Right ventricle myocardium superior (tissue), 1 donor: ENCODE measurements around the gene TAC3. TPM values are rescaled to one million over a fixed set of nuclear protein-coding genes. Genes with fewer than 3 reads are reported as not detected.
"Not testable (repeated sequence)": the region's sequence is repeated elsewhere in the genome, so short reads cannot be mapped to it uniquely, and the experiment has no call there.

Experiments
- ATAC-seq: fragments of 200-7000 bp; cut with Tn5 transposase; one replicate; pipeline ENCODE4 v1.9.1; 2020; ENCODE audit warnings: mild to moderate bottlenecking; ENCODE audit not compliant: poor library complexity
- DNase-seq: peaks from one replicate; pipeline ENCODE4 v3.0.0-alpha.2; 2020
- intact Hi-C: fragments of 100-400 bp; cut with DNase I; formaldehyde crosslinking; loops from one replicate; pipeline ENCODE4 v1.11.2; 2022
- total RNA-seq: library from RNA; stranded (reverse); fragmentation: NEBNext Ultra II Directional; extraction: Animal tissue kit (Norgen Biotek cat#: 25700); gene quantifications from one replicate; pipeline ENCODE4 v1.2.1, GENCODE V29; 2021
- donor health status: DM: no; HTN: yes; CAD: no; lungs with severe emphysema.

The TAC3 gene
- total RNA-seq, 1 donor from 2014 or later: not detected

- ATAC-seq (no peak), DNase-seq (no peak)
- intact Hi-C loops: no loop called here
Measured at GRCh38 chr12:57040211-57040610, 23.9 kb upstream of the TAC3 start.

GRCh38 chr12:57039016-57039798, 22.9 kb upstream of the TAC3 start:
- DNase-seq: no peak
- intact Hi-C loops: no loop called here

DNA sequence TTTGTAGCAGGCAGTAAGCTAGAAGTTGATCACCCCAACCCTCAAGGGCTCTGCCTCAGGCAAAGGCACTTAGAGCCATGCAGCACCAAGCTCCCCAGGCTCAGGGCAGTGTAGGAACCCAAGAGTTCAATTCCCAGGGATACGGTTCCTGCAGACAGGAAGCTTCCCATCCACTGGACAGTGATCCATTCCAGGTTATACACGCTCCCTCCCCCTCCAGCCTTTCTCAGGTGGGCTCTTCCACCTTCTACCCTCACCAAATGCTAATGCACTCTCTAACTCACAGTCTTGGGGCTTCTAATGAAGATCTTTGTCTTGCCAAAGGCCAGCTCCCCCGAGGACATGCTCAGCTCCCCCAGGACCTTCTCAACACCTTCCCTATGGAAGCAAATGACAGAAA, 20.9 kb upstream of the TAC3 start:
- DNase-seq (no peak), ATAC-seq (no peak)
- intact Hi-C loops: no loop called here

More at GRCh38 chr12:57039016-57039798, 22.9 kb upstream of the TAC3 start:
- no peak for ATAC-seq

DNA sequence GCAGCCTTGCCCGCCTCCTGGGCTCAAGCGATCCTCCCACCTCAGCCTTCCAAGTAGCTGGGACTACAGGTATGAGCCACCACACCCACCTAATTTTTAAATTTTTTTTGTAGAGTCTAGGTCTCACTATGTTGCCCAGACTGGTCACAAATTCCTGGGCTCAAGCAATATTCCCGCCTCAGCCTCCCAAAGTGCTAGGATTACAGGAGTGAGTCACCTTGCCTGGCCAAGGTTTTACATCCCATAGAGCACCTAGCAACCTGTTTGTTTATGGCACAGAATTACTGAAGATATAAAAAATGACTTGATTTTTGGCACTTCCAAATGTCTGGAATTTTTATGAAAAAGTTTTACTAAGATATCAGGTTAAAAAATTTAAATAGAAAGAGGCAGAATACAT, 17.1 kb upstream of the TAC3 start:
- DNase-seq: no peak
- no peak for ATAC-seq
- intact Hi-C loops: no loop called here

DNA sequence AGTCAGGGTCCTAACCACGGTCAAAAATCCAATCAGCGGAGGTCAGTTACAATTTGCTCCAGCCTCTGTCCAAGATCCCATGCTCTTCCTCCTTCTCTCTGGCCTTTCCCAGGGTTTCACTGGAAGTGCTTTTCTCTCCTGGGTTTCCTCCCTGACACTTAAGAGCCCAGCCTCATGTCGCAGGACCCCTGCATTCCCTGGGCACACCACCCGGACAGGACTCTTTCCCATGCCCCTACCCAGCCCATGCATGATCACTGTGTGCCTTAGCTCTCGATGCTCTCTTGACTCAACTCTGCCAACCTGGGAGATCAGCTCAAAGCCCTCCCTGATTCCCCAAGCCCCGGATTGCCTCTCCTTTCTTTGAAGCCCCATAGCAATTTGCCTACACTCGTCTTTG, 15.5 kb upstream of the TAC3 start:
- intact Hi-C loops: no loop called here
- DNase-seq (no peak), ATAC-seq (no peak)

- ATAC-seq: no peak
- intact Hi-C loops: no loop called here
- no peak for DNase-seq
Measured at GRCh38 chr12:57031138-57031725, 14.9 kb upstream of the TAC3 start.

DNA sequence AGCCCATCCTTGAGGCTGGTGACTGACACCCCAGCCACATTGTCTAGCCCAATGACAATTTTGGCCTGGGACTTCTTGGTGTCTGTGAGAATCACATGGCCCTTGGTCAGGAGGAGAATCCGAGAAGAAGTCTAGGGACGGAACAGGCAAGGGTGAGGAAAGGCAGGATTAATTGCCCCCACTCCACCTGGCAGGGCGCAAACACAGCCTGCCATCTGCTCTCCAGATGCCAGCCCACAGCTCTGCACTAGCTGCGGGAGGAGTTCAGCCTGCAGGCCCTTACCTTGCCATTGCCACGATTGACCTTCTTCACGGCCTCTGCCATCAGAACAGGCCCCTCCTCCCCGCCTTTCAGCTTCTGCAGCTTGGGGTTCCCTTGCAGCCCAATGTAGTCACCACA, 13.1 kb upstream of the TAC3 start:
- intact Hi-C loops: no loop called here
- no peak for ATAC-seq
- DNase-seq: no peak

- intact Hi-C loops: no loop called here
- ATAC-seq (no peak), DNase-seq (no peak)
Measured at GRCh38 chr12:57027805-57028153, 11.4 kb upstream of the TAC3 start.

DNA sequence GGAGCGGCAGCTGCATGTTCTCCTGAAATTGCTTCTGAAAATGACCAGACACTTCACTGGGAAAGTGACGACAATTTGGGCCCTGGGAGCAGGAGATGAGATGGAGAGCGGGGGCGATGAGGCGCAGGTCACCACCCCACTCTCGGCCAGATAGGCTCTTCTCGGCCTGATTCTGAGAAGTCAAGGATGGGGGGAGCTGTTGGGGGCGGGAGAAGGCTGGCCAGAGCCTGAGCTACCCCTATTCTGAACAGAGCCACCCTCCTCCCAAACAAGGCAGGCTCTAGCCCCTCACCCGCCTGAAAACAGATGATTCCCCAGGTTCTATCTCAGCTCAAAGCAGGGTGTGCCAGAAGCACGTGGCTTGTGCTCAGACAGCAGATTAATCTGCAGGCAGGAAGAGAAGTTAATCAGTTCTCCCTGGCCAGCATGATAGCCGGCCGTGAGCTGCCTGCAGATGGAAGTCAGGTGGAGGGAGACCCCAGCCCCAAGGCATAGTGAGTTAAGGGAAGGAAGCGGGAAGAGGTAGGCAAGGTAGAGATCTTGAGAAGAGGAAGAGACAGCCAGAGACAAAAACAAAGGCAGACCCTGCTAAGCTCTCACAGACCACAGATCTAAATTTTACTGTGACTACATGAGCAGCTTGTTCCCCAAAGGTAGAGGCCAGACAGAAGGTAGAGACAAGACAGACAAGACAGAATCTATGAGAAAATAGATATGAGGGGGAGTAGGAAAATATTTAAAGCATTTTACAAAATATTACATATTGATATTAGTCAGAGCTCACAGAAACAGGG, 10.9 kb upstream of the TAC3 start:
- intact Hi-C loops: no loop called here
- no peak for DNase-seq
- ATAC-seq: no peak

DNA sequence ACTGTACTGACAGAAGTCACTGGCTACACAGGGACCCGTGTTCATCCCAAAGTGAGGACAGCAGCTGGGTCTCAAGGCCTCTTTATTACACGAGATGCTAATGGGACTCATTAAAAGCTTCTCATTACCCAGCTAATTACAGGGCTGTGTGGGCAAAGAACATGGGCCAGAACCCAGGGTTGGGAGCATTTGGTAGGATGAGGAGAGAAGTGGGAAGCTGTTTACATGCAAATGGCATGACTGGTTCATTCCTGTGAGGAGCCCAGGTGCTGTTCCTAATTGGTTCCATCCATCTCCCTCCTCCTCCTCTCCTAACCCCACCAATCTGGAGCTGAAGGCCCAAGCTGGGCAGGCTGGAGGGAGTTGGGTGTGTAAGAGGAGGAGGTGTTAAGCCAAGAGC, 8.9 kb upstream of the TAC3 start:
- ATAC-seq (no peak), DNase-seq (no peak)
- intact Hi-C loops: no loop called here

GRCh38 chr12:57022324-57022723, 6.0 kb upstream of the TAC3 start:
- intact Hi-C loops, DNase-seq, ATAC-seq: not testable (repeated sequence)

DNA sequence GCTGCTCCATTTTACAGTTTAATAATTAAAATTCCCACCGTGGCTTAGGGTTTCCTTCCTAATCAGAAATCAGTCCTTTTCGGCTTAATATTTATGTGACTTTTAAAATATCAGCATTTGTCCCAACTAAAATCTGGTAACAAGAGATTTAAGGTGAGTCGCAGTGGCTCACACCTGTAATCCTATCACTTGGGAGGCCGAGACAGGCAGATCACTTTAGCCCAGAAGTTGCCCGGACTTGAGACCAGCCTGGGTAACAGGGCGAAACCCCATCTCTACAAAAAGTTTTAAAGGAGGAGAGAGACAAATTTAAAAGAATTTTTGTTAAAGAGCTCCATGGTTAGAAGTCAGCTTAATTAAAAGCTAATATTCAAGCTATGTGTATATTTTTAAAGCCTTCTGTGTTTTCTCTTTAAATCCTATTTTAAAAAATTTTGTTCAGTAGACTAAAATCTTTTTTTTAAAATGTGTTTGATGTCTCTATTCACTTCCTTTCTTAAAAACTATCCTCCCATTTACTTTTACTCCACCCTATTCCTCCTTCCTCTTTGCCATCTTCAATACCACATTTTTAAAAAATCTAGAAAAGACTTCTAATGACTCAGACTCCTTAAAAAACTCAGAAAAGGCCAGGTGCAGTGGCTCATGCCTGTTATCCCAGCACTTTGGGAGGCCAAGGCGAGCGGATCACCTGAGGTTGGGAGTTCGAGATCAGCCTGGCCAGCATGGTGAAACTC, 3.8 kb upstream of the TAC3 start:
- ATAC-seq: no peak
- no peak for DNase-seq
- intact Hi-C loops: no loop called here

DNA sequence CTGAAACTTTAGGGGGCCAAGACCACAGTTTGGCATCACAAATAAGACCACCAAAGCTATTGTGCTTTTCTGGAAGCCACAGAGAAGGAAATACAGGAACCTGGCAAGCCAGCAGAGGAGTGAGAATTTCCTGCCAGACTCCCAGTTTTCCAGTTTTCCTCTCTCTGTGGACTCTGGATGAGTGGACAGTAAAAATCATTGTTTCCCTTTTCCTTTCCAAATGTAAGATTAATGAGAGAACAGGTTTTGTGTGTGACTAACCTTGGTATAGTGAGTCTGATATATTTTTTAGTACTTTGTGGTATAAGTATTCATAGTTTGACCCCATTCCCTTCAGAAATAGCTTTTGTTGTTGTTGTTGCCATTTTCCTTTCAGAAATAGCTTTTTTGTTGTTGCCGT, 2.6 kb upstream of the TAC3 start:
- DNase-seq: no peak
- intact Hi-C loops: no loop called here
- no peak for ATAC-seq

DNA sequence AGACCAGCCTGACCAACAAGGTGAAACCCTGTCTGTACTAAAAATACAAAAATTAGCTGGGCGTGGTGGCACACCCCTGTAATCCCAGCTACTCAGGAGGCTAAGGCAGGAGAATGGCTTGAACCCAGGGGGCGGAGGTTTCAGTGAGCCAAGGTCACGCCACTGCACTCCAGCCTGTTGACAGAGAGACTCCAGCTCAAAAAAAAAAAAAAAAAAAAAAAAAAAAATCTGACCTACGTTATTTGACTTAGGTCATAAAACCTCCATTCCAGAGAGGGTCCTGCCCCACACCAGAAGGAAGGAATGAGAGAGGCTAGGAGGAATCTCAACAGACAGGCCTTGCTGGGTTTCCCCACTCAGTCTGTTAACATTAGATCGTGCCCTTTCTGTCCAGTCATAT, 2.0 kb upstream of the TAC3 start:
- ATAC-seq, intact Hi-C loops, DNase-seq: not testable (repeated sequence)

DNA sequence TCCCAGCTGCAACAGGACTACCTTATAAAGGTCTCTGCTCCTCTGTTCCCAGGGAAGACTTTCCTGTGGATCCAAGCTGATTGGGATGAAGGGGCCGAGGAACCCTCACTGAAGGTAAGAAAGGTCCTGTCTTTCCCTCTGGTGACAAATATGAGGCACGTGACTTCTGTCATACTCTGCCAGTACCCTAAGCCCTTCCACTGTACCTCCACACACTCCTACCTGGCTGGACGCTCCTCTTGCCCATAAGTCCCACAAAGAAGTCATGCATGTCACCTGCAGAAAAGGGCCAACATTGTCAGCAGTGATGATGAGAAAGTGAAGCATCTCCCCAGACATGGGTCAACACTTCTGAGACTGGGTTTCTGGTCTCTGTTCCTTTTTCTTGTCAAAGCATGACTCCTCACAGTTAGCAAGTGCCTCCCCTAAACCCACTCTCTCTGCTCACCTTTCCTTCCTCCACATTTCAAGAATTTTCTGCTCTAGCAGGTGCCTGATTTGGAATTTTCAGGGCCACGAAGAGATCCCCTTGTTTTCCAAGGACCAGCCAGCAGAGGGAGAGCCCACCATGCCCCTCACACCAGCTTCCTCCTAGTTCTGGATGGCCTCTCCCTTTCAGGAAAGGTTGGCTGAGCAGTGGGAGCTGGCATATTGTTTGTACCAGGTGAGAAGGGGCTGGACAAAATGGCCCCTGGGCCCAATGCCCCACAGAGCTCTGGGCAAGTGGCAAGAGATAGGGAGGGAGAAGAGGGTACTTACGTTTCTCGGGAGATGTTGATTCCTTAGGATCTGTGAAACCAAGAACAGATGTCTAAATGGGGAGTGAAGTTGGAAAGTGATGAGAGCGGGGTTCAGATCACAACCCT, 3.5 kb downstream of the TAC3 start:
- intact Hi-C loops: no loop called here
- ATAC-seq: no peak
- DNase-seq: no peak

GRCh38 chr12:57011438-57012424, 4.6 kb downstream of the TAC3 start:
- intact Hi-C loops: no loop called here
- ATAC-seq: no peak
- DNase-seq: no peak

DNA sequence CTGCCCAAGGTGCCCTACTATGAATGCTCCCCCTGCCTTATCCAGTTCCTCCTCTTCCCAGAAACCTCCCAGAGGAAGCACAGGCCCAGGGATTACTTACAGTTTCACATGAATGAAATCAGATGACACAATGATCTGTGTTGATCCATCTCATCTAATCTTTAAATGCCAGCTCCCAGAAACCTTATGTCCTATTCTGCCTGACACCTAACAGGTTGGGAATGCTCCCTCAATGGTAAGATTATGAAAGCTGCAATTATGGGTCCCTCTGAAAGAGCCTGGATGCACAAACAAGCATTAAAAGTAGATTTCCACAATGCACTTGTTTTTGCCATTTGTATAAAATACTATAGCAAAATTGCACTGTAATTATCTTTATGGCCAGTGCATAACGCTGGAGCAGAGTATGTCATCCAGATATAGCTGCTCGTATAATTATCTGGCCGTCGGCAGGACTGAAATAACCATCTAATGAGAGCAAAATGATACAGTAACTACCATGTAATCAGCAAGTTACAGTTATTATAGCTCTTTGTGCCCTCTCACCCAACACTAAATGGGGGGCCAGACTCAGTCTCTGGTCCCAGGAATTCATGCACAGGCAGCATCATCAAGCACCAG, 5.6 kb downstream of the TAC3 start:
- ATAC-seq: no peak
- DNase-seq: no peak
- intact Hi-C loops: no loop called here
